ENCODE results near the gene SLC25A31. TPM values are rescaled to one million over a fixed set of nuclear protein-coding genes. Genes with fewer than 3 reads are reported as not detected.

The SLC25A31 gene
- total RNA-seq, 1 experiment from 2014 or later, result not detected

Other genes starting within 250 kb of the SLC25A31 start
- 3.9 and 10.8 TPM in 2 replicates for gene INTU, start 97.4 kb upstream of the SLC25A31 start, total RNA-seq (2014; rRNA removed; shearing (Covaris generic))
- 14.0 and 19.0 TPM in 2 replicates for gene HSPA4L, start 51.9 kb downstream of the SLC25A31 start, total RNA-seq (2014; rRNA removed; shearing (Covaris generic))
- 6.3 and 16.6 TPM in 2 replicates for gene PLK4, start 150.5 kb downstream of the SLC25A31 start, total RNA-seq (2014; rRNA removed; shearing (Covaris generic))
- gene MFSD8, start 234.8 kb downstream of the SLC25A31 start, total RNA-seq (2014; rRNA removed; shearing (Covaris generic)), result 23.7 and 24.6 TPM in 2 replicates
- 10.4 and 14.8 TPM in 2 replicates for gene ABHD18, start 235.0 kb downstream of the SLC25A31 start, total RNA-seq (2014; rRNA removed; shearing (Covaris generic))

All from G401 (cell line).